Measurements from ENCODE around the gene TRIM8.

GRCh38 chr10:102630663-102631062 lies 13.6 kb upstream of the TRIM8 start:
- TF ChIP-seq EZH2 (IDR thresholded peaks at IDR 0.05; ENCODE audit: insufficient read depth, poor library complexity, severe bottlenecking), result no peak
- no peak for TF ChIP-seq EZH2phosphoT487 (IDR thresholded peaks at IDR 0.05; ENCODE audit: insufficient read depth, low read depth)

Data from GM23248 (cell line).